ENCODE measurements around the gene HES2.
A peak's percentile ranks its signal among the peaks of the same experiment; 100 is the strongest.
"Not testable (repeated sequence)": the region's sequence is repeated elsewhere in the genome, so short reads cannot be mapped to it uniquely, and the experiment has no call there.

HES2 gene

DNA sequence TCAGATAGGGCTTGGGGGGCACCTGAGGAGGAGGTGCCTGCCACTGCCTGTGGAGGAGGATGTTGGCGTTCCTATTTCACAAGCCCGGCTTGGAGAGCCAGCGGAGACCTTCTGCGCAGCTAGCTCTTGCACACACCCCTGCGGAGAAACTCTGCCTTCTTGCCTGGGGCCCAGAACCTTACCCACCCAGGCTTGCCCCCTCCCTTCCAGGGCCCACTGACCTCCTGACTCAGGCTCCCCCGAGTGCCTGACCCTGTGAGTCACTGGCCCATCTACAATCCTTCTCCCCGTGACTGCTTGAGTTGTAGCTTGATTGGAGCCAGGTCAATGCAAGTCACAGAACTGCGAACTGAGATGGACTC is 3.4 kb downstream of the HES2 start:
- DNase-seq: no peak

DNA sequence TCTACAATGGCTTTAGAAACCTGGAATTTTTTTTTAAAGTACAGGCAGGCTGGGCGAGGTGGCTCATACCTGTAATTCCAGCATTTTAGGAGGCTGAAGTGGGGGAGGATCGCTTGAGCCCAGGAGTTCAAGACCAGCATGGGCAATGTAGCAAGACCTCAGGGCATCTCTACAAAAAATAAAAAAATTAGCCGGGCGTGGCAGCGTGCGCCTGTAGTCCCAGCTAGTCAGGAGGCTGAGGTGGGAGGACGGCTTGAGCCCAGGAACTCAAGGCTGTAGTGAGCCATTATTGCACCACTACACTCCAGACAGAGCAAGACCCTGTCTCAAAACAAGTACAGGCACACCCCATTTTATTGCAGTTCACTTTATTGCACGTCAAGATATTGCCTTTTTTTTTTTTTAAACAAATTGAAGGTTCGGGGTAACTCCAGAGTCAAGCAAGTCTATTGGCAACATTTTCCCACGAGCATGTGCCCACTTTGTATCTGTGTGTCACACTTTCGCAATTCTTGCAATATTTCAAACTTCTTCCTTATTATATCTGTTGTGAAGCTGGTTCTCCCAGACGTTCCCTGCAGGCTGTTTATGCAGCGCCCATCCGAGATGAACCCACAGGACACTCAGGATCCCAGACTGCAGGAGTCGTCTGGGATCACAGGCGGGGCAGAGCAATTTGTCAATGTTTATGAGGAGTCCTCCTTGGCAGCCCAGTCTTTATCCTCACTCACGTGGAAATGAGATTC is 4.7 kb downstream of the HES2 start:
- no peak for DNase-seq

DNA sequence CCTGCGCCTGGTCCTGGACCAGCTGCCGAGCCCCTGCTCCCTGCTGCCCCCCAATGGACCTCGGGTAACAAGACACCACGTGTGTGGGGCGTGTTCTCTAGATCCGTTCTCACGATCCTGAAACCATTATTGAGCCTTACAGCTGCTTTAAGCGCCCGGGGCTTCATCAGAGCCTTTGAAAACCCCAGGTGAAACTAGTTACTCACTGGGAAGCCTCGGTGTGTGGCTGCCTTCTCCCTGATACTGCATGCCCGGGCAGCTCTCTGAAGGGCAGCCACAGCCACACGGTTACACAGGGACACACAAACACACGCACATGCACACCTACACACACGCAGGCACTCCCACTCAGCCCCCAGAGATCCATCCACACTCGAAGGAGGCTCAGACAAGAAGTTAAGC is 5.3 kb downstream of the HES2 start:
- peak; percentile 20 for DNase-seq

DNA sequence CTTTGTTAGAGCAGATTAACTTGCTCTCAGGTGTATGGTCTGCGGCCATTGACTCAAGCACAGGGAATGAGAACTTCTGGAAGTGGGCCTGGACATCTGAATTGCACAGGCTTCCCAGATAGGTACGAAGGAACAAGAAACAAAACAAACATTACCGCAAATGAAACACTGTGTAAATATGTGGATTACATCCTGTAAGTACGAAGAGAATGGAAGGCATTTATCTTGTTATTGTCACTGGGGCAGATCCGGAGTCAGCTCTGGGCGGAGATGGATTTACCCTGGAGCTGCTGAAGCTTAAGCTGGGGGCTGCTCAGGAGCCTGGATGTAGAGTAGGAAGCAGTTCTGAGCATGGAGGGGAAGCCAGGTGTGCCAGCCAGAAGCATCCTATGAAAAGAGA is 6.8 kb downstream of the HES2 start:
- DNase-seq: no peak

DNA sequence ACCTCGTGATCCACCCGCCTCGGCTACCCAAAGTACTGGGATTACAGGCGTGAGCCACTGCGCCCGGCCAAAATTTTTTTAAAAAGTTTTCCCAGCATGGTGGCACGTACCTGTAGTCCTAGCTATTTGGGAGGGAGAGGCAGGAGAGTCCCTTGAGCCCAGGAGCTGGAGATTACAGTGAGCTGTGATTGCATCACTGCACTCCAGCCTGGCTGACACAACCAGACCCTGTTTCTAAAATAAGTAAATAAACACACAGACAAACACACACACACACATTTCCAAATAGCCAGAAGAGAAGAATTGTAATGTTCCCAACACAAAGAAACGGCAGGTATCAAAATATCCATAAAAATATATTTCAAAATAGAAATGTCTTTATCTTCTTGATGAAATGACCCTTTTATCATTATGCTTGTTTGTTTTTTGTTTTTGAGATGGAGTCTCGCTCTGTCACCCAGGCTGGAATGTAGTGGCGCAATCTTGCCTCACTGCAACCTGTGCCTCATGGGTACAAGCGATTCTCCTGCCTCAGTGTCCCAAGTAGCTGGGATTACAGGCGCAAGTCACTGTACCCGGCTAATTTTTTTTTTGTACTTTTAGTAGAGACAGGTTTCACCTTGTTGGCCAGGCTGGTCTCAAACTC is 9.3 kb downstream of the HES2 start:
- no peak for DNase-seq

DNA sequence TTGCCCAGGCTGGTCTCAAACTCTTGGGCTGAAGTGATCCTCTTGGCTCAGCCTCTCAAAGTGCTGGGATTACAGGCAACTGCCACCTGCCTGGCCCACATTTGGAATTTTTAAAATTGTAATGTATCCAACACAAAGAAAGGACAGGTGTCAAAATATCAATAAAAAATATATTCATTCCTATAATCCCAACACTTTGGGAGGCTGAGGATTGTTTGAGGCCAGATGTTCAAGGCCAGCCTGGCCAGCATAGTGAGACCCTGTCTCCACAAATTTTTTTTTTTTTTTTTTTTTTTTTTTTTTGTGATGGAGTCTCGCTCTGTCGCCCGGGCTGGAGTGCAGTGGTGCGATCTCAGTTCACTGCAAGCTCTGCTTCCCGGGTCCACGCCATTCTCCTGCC is 10.0 kb downstream of the HES2 start:
- DNase-seq: no peak

DNA sequence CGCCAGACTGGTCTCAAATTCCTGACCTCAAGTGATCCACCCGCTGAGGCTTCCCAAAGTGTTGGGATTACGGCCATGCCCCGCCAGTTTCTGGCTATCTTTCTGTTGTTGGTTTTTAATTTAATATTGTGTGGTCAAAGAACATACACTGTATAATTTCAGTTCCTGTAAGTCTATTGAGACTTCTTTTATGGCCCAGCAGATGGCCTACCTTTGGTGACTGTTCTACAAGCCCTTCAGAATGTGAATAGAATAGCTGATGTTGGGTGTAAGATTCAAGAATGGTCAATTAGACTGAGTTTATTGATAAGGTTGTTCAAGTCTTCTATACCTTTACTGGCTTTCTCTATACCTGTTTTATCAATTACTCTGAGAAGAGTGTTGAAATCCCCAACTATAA is 10.7 kb downstream of the HES2 start:
- DNase-seq: no peak

DNA sequence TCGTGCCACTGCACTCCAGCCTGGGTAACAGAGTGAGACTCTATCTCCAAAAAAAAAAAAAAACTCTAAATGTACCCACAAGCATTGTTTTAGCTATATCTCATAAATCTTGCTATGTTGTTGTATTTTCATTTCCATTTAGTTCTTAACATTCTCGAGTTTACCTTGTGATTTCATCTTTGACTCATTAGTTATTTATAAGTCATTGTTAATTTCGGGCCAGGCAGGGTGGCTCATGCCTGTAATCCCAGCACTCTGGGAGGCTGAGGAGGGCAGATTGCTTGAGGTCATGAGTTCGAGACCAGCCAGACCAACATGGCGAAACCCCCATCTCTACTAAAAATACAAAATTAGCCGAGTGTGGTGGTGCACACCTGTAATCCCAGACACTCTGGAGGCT is 11.7 kb downstream of the HES2 start:
- DNase-seq: no peak

DNA sequence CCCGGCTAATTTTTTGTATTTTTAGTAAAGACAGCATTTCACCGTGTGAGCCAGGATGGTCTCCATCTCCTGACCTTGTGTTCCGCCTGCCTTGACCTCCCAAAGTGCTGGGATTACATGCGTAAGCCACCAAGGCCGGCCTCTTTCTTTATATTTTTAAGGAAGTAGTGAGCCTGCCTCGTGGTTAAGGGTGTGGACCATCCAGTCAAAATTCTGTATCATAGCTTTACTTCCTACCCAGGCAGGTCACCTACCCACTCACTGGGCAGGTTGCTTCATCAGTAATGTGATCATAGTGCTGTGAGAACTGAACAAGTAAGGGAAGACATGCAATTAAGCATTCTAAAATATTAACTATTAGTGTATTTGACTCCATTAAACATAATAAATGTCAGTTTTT is 18.0 kb downstream of the HES2 start:
- no peak for DNase-seq

DNA sequence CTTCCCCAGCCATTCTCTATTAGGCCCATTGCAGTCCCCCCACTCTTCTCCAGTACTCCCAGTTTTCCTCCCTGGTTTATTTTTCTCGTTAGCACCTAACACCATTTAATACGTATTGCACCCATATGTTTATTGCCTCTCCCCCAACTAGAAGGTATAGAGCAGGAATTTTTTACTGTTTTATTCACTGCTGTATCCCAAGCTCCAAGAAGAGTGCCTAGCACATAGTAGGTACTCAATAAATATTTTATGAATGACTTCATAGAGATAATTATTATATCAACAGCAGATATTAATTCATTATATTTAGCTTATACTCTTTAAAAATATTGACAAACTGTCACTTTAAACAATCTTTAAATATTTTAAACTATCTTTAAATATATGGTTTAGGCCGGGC is 20.4 kb downstream of the HES2 start:
- no peak for DNase-seq

DNA sequence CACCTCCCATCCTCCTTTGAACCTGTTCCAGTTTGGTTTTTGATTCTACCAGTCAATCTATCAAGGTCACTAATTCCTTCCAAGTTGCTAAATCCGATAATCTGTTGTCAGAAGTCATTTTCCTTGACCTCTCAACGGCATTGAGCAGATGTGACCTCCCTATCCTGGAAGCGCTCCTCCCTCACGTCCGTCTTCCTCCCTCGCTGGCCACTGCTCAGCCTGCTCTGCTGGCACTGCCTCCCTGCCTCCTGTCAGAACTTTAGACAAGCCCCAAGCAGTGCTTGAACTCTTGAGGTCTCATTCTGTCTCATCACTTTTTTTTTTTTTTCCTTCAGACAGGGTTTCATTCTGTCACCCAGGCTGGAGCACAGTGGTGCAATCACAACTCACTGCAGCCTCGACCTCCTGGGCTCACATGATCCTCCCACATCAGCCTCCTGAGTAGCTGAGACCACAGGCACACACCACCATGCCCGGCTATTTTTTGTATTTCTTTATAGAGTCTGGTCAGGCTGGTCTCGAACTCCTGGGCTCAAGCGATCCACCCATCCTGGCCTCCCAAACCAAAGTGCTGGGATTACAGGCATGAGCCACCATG is 21.8 kb downstream of the HES2 start:
- DNase-seq: no peak

DNA sequence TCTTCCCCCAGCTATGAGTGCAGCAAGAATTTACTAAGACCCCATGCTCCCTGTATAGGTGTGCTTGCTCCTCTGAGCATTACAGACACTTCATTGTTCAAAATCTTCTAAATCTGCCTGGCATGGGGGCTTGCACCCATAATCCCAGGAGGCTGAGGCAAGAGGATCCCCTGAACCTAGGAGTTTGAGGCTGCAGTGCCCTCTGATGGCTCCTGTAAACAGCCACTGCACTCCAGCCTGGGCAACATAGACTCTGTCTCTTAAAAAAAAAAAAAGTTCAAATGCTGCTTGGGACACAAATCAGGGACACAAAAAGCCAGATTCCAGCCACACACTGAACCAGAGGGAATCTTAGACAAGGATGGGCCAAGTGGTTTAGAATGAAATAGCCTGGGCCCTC is 22.7 kb downstream of the HES2 start:
- DNase-seq: no peak

DNA sequence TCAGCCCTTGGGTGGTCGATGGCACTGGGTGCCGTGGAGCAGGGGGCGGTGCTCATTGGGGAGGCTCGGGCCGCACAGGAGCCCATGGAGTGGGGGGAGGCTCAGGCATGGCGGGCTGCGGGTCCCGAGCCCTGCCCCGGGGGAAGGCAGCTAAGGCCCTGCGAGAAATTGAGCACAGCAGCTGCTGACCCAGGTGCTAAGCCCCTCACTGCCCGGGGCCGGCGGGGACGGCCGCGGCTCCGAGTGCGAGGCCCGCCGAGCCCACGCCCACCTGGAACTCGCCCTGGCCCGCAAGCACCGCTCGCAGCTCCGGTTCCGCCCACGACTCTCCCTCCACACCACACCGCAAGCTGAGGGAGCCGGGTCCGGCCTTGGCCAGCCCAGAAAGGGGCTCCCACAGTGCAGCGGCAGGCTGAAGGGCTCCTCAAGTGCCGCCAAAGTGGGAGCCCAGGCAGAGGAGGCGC is 23.9 kb downstream of the HES2 start:
- not testable (repeated sequence) for DNase-seq

DNA sequence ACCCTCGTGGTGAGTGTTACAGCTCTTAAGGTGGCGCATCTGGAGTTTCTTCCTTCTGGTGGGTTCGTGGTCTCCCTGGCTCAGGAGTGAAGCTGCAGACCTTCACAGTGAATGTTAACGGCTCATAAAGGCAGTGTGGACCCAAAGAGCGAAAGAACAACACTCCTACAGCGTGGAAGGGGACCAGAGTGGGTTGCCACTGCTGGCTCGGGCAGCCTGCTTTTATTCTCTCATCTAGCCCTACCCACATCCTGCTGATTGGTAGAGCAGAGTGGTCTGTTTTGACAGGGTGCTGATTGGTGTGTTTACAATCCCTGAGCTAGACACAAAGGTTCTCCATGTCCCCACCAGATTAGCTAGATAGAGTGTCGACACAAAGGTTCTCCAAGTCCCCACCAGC is 24.6 kb downstream of the HES2 start:
- not testable (repeated sequence) for DNase-seq

DNA sequence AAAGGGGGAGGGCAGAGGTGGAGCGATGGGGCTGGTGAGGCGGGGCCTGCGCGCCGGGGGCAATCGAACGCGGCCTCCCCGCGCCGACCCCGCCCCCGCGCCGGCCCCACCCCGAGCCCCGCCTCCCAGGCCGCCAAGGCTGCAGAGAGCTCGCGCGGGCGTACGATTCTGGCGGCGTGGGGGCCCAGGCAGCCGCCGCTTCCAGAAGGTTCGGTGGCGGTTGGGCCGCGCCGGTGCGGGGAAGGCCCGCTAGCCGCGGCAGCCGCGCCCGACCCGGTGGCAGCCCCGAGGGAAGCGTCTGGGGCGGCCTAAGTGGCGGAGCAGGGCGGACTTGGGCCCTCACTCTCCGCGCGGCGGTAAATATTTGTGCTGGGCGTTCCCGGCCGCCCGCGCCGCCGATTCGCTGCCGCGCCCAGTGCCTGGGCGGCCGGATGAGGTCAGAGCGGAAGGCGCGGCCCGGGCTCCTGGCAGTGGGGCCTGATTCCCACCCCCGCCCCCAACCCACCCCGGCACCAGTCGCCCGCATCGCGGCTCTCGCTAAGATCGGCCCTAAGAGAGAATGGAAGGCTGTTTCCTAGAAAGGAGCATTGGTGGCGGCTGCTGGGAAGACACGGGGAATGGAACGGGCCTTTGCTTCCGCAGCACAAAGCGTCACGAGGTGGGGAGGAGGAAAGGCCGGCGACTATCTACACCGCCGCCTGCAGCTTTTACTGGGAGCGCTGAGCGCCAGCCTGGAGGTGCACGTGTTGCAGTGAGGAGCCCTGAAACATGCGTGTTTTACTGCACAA is 26.1 kb downstream of the HES2 start, which contains the start of gene ACOT7:
ACOT7 (minus strand) TSS at position 368 of the 788 bp plus-strand sequence. CDS start 368 bp downstream, outside the sequence.
- peak; percentile 81 for DNase-seq

DNA sequence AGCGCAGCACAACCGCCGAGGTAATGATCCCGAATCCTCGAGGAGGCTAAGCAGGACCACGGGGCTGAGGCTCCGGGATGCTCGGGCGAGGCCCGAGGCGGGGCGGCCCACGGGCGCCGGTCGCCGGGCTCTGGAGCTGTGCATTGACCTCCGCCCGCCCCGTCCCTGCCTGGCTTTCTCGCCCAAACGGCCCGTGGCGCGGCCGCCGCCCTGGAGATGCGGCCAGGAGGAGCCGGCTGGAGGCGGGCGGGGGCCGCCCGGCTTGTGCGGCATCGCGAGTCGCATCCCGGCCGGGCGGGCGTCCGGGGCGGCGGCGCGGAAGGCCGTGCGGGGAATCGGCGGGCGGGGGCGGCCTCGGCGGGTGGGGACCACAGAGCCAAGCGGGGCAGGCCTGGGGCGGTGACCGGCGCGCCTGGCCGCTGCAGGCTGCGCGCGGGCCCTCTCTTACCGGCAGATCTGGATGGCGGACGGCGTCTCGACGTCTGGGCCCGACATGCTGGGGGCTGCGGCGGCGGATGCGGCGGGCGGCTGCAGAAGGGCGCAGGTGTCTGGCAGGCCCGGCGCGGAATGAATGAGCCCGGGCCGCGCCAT is 26.8 kb downstream of the HES2 start:
- no peak for DNase-seq

DNA sequence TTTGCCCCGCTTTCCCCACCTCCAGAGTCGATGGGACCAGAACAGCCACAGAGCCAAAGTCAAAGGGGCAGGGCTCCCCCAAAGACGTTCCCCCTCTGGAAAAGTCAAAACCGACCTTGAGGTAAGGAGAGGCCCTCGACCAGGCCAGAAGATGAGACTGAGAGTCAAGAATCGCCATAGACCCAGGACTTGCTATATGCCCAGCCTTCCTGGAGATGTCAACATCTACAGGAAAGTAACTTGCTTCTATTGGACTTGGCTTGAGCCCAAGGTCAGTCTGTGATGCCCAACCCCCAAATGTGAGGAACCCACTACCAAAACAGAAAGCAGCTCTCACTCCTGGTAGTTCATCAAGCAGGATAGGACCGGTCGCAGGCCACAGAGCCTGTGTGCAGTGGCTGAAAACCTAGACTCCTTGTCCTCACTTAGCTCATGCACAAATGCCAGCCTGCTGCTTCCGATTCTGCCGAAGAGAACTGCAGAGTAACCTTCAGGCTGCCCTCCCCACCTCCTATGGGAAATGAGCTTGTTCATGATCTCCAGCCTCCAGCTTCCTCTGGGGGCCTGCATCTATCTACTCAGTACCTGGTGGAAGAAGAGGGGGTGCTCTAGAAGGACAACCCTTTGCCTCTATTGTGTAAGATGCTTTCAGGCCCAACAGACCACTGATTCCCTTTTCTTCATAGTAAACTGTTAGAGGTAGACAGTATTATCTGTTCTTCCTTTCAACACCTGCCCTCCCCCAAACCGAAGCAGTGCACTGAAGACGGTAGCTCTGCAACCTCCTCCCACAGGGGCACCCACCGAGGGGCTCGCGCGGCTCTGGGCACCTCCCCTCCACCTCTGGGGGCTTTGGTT is 27.5 kb downstream of the HES2 start:
- no peak for DNase-seq

DNA sequence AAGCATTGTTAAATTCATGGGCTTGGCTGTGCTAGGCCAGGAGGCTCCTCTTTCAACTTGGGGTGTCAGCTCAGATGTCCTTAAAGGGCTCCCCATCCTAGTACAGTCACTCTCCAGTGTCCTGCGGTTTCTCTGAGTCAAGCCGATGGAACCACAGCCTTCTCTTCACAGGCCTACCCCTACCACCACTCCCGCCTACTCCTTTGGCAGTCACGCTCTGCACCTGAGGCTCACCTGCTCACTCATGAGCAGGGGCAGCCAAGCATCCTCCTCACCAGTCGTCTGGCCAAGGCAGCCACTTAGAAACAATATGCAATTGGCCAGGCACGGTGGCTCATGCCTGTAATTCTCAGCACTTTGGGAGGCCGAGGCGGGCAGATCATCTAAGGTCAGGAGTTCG is 29.7 kb downstream of the HES2 start:
- no peak for DNase-seq

DNA sequence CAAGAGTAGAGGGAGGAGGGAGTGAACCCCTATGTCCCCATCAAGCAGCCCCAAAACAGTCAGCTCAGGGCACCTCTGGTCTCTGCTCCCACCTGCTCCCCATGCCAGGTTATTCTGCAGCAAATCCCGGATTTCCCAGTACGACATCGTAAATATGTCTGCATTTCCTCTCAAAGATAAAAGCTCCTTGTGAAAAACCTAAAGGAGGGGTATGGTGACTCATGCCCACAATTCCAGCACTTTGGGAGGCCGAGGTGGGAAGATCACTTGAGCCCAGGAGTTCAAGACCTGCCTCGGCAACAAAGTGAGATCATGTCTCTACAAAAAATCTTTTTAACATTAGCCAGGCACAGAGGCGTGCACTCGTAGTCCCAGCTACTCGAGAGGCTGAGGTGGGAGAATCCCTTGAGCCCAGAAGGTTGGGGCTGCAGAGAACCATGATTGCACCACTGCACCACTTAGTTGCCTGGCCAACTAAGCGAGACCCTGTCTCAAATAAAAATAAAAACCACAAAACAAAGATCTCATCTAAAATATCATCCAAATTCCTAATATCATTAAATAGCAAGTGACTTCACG is 33.3 kb downstream of the HES2 start:
- no peak for DNase-seq

DNA sequence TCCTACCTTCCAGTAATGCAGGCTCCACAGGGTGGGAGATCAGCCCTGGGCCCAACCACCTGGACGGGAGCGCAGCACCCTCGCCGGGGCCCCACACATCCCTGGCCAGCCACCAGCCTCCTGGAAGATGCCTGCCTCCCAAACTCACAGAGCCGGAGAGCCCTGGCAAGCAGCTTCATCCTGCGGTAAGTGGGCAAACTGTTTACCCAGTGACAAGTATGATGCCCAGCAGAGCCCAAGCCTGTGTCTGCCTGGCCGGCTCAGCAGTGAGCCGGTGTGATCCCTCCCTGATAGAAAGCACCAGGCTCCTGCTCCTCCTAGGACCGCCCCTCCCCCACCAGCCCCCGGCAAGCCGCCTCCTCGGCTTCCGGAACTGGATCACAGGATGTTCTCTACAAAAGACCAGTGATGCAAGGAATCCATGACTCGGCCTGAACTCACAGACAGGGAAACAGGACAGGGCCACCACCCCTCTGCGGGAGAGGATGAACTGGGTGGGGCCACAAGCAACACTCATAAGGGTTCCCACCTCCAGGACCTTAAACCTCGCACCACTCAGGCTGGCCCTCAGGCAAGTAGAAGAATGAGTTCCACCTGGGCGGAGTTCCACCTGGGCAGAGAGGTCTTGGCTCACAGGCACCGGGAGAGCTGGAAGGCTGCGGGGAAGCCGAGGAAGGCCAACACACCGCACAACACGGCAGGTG is 34.1 kb downstream of the HES2 start:
- DNase-seq: no peak

DNA sequence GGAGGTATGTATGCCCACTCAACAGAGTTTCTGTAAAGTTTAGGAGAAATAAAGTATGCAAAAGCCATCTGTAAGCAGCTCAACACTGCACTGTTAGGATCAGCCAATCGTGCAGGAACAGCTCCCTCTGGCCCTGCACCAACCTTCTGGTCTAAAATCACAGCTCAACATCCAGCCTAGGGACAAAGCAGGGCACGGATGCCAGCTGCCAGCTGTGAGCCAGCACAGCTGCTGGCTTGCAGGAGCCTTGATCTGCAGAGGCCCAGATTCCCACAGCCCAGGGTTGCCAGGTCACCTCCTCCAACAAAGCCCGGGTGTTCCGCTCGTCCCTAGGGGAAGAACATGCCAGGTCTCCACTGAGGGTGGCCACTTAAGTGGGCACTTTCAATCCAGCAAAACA is 34.8 kb downstream of the HES2 start:
- peak; percentile 76 for DNase-seq

All from NCI-H1694 treated with DMSO at 0.1 percent for 48 hours (cell line).